Measurements from ENCODE around the gene HMGXB3.

DNA sequence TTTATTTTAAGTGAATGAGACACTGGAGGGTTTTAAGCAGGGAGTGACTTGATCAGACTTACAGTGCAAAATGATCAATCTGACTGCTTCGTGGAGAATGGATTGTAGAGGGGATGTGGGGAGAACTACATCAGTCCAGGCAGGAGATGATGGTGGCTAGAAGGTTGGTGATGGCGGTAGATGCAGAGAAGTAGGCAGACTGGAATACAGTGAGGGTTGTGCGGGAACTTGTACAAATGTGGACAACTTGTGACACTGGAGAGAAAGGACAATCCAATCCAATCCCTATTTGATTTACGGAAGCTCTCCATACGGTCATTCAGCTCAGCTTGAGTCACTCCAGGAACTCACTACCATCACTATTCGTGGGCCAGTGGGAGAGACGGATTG is 678 bp upstream of the HMGXB3 start:
- no peak for TF ChIP-seq CTCF (IDR thresholded peaks at IDR 0.05; ENCODE audit: insufficient read depth, low read length)
- no peak for TF ChIP-seq GABPA (IDR thresholded peaks at IDR 0.05; ENCODE audit: low read depth)
- no peak for TF ChIP-seq SPI1 (IDR thresholded peaks at IDR 0.05; ENCODE audit: borderline replicate concordance, low read depth)

Measured in HL-60 (cell line).